HL-60/S4 (cell line): Measurements from ENCODE around the gene CDR2.

Source experiments
- in situ Hi-C: fragments of 300-500 bp; cut with MboI; formaldehyde crosslinking; loops from 2 replicates; pipeline ENCODE4 v1.14.3; 2022; ENCODE audit warnings: low sequenced_read_pairs

Gene CDR2

GRCh38 chr16:22326771-22327445, 47.5 kb downstream of the CDR2 start:
- in situ Hi-C loops: loop anchor here (25.0 kb wide), 2 partner anchors 1165 to 1515 kb away; partner anchors contain the start of genes DNAH3, ERI2, LDAF1 and REXO5

- in situ Hi-C loops: loop anchor here (25.0 kb wide), 2 partner anchors 1164 to 1514 kb away; partner anchors contain the start of genes DNAH3, ERI2, LDAF1 and REXO5
Measured at GRCh38 chr16:22326369-22326652, 48.1 kb downstream of the CDR2 start.

GRCh38 chr16:22325598-22326368, 48.6 kb downstream of the CDR2 start:
- in situ Hi-C loops: loop anchor here (25.0 kb wide), 2 partner anchors 1163 to 1513 kb away; partner anchors contain the start of genes DNAH3, ERI2, LDAF1 and REXO5

GRCh38 chr16:22324787-22325597, 49.4 kb downstream of the CDR2 start:
- in situ Hi-C loops: loop anchor here (25.0 kb wide), 2 partner anchors 1163 to 1513 kb away; partner anchors contain the start of genes DNAH3, ERI2, LDAF1 and REXO5

- in situ Hi-C loops: no loop called here
Measured at GRCh38 chr16:22323959-22324786, 50.2 kb downstream of the CDR2 start.

GRCh38 chr16:22323173-22323958, 51.1 kb downstream of the CDR2 start:
- in situ Hi-C loops: no loop called here

GRCh38 chr16:22322741-22323140, 51.7 kb downstream of the CDR2 start:
- in situ Hi-C loops: no loop called here

GRCh38 chr16:22322021-22322471, 52.4 kb downstream of the CDR2 start:
- in situ Hi-C loops: no loop called here

GRCh38 chr16:22321340-22322001, 52.9 kb downstream of the CDR2 start:
- in situ Hi-C loops: no loop called here

GRCh38 chr16:22320572-22321339, 53.7 kb downstream of the CDR2 start:
- in situ Hi-C loops: no loop called here

GRCh38 chr16:22318690-22319358, 55.6 kb downstream of the CDR2 start:
- in situ Hi-C loops: no loop called here

GRCh38 chr16:22317625-22318024, 56.8 kb downstream of the CDR2 start:
- in situ Hi-C loops: no loop called here

- in situ Hi-C loops: no loop called here
Measured at GRCh38 chr16:22317001-22317530, 57.4 kb downstream of the CDR2 start.

- in situ Hi-C loops: no loop called here
Measured at GRCh38 chr16:22316411-22316811, 58.0 kb downstream of the CDR2 start.

- in situ Hi-C loops: no loop called here
Measured at GRCh38 chr16:22315979-22316378, 58.4 kb downstream of the CDR2 start.

- in situ Hi-C loops: no loop called here
Measured at GRCh38 chr16:22314661-22315626, 59.5 kb downstream of the CDR2 start.
